ENCODE results near the gene SLC5A6. TPM values are rescaled to one million over a fixed set of nuclear protein-coding genes. Genes with fewer than 3 reads are reported as not detected.

Gene SLC5A6
- total and polyA plus RNA-seq, 2 of the 8 experiments (the other 6 are each of a cell fraction or from before 2014, with no cell fraction given), result 118 to 183 TPM

- TF ChIP-seq SRF (IDR thresholded peaks at IDR 0.05; ENCODE audit: low read depth, low read length) (no peak), EP300 (IDR thresholded peaks at IDR 0.05; ENCODE audit: borderline replicate concordance in 1 of 2, low read depth in 2 of 2, low read length in 2 of 2) (no peak)
Observed at GRCh38 chr2:27206346-27206745, 5.7 kb downstream of the SLC5A6 start (continued).
